B cell (primary cell): ENCODE measurements around the gene RNF207. TPM values are rescaled to one million over a fixed set of nuclear protein-coding genes. Genes with fewer than 3 reads are reported as not detected.

Experiments used
- ATAC-seq: fragments of 200-7000 bp; cut with Tn5 transposase; one replicate; pipeline ENCODE4 v1.10.0; 2021; ENCODE audit warnings: low read depth, mild to moderate bottlenecking, moderate number of reproducible peaks, moderate library complexity
- CTCF ChIA-PET: fragments of 350-600 bp; sonication (Branson Sonifier 250); formaldehyde crosslinking; loops from one replicate; lab custom pipeline; 2021; ENCODE audit warnings: antibody characterized with exemption, inconsistent platforms; lab: Charles Lee
- POLR2A ChIA-PET: fragments of 350-600 bp; sonication (Branson Sonifier 250); formaldehyde crosslinking; loops from one replicate; lab custom pipeline; 2021; ENCODE audit warnings: antibody characterized with exemption; lab: Charles Lee
- DNase-seq: peaks from one replicate; pipeline ENCODE4 v3.0.0; 2013
- H2AFZ ChIP-seq: 2 replicates; pipeline ENCODE4 v1.6.1; 2012; ENCODE audit warnings: mild to moderate bottlenecking, low read depth, low read length; ENCODE audit not compliant: insufficient read depth, poor library complexity, severe bottlenecking
- H3K27ac ChIP-seq, 2 donors: 1 replicate in 1 of 2; 2 replicates in 1 of 2; pipeline ENCODE4 v1.5.1; 2012 to 2013; ENCODE audit warnings: low read length in 2 of 2, mild to moderate bottlenecking in 2 of 2, moderate library complexity in 1 of 2
- H3K27me3 ChIP-seq, 4 experiments: fragments of 200-600 bp in 1 of 4; sonication (generic) in 1 of 4; replicated peaks in 1 of 4; 1 replicate in 2 of 4; 2 replicates in 2 of 4; pipeline versions ENCODE4 v1.6.1 to v1.7.0; 2013 to 2016; ENCODE audit warnings: low read length in 3 of 4, mild to moderate bottlenecking in 2 of 4, mixed read lengths in 1 of 4, moderate library complexity in 1 of 4; ENCODE audit not compliant: insufficient read depth in 4 of 4, control insufficient read depth in 3 of 4; ENCODE audit errors: control extremely low read depth in 1 of 4
- H3K36me3 ChIP-seq, 2 experiments: replicated peaks in 1 of 2; 1 replicate in 1 of 2; 2 replicates in 1 of 2; pipeline versions ENCODE4 v1.6.1 to v1.7.1; 2013; ENCODE audit warnings: low read length in 1 of 2; ENCODE audit not compliant: insufficient read depth in 2 of 2, control insufficient read depth in 1 of 2; ENCODE audit errors: control extremely low read depth in 1 of 2, extremely low read depth in 1 of 2
- H3K4me1 ChIP-seq, 2 donors: fragments of 200-600 bp in 1 of 2; sonication (generic) in 1 of 2; 1 replicate in 1 of 2; 2 replicates in 1 of 2; pipeline versions ENCODE4 v1.5.1 to v1.6.1; 2013 to 2017; ENCODE audit warnings: low read length in 2 of 2; ENCODE audit not compliant: control insufficient read depth in 2 of 2, insufficient read depth in 2 of 2
- H3K4me2 ChIP-seq: replicated peaks from 2 replicates; pipeline ENCODE3; 2012; ENCODE audit warnings: mild to moderate bottlenecking, low read depth, low read length; ENCODE audit not compliant: poor library complexity, severe bottlenecking
- H3K4me3 ChIP-seq, 5 experiments: fragments of 200-600 bp in 1 of 5; sonication (generic) in 1 of 5; 1 replicate in 3 of 5; 2 replicates in 2 of 5; pipeline versions ENCODE4 v1.5.1 to v1.7.0; 2011 to 2016; ENCODE audit warnings: low read length in 4 of 5, mild to moderate bottlenecking in 4 of 5, low read depth in 2 of 5, control low read depth in 1 of 5, moderate library complexity in 1 of 5; ENCODE audit not compliant: insufficient read depth in 1 of 5; ENCODE audit errors: control extremely low read depth in 1 of 5, extremely low read depth in 1 of 5
- H3K79me2 ChIP-seq: fragments of 200-600 bp; sonication (generic); one replicate; pipeline ENCODE4 v1.6.0; 2016; ENCODE audit warnings: low read length; ENCODE audit not compliant: control insufficient read depth, insufficient read depth
- H3K9ac ChIP-seq: fragments of 200-600 bp; sonication (generic); 2 replicates; pipeline ENCODE4 v1.6.1; 2017; ENCODE audit warnings: mild to moderate bottlenecking, low read length, moderate library complexity
- H3K9me3 ChIP-seq, 3 donors: one replicate each; pipeline versions ENCODE4 v1.6.1 to v1.7.1; 2013; ENCODE audit warnings: low read length in 2 of 3; ENCODE audit not compliant: control insufficient read depth in 2 of 3, insufficient read depth in 1 of 3; ENCODE audit errors: control extremely low read depth in 1 of 3
- H4K20me1 ChIP-seq: 2 replicates; pipeline ENCODE4 v1.6.0; 2012; ENCODE audit warnings: mild to moderate bottlenecking, low read length; ENCODE audit not compliant: insufficient read depth, control insufficient read depth, poor library complexity, severe bottlenecking
- H3K27ac Mint-ChIP-seq: one replicate; pipeline ENCODE4 v1.8.0; 2021; ENCODE audit warnings: mixed read lengths
- H3K27me3 Mint-ChIP-seq: one replicate; pipeline ENCODE4 v1.8.0; 2021; ENCODE audit warnings: mixed read lengths
- H3K4me1 Mint-ChIP-seq: one replicate; pipeline ENCODE4 v1.8.0; 2021; ENCODE audit warnings: mixed read lengths
- H3K4me3 Mint-ChIP-seq: one replicate; pipeline ENCODE4 v1.8.0; 2021; ENCODE audit warnings: mixed read lengths
- H3K9me3 Mint-ChIP-seq: one replicate; pipeline ENCODE4 v1.8.0; 2022; ENCODE audit warnings: mixed read lengths; ENCODE audit not compliant: insufficient read depth
- EZH2 ChIP-seq: IDR thresholded peaks from 2 replicates; pipeline ENCODE4 v1.6.1; 2012; ENCODE audit warnings: borderline replicate concordance, low read depth, mild to moderate bottlenecking, moderate library complexity, low read length; ENCODE audit not compliant: insufficient read depth, poor library complexity, severe bottlenecking
- WGBS: methylation state at CpG from one replicate; pipeline ENCODE4 v1.1.5; 2013; ENCODE audit warnings: missing lambda C conversion rate; ENCODE audit not compliant: insufficient coverage; 5-methylcytosine and 5-hydroxymethylcytosine counted together
- intact Hi-C: fragments of 100-400 bp; cut with micrococcal nuclease; formaldehyde crosslinking; loops from one replicate; pipeline ENCODE4 v1.10.0; 2022
- polyA plus RNA-seq: library from polyadenylated mRNA; depleted of rRNA; stranded (reverse); fragments of >200 nt; gene quantifications from 2 replicates; pipeline ENCODE4 v1.2.3, GENCODE V29; 2012
- total RNA-seq, 2 donors: library from RNA; stranded (reverse); fragments of 120-200 nt in 1 of 2; gene quantifications; 1 replicate in 1 of 2; 2 replicates in 1 of 2; pipeline versions ENCODE4 v1.2.3 to v1.2.4, GENCODE V29; 2013 to 2022
- TF ChIP-seq, protein P1 (sequence below): fragments of 200-600 bp; IDR thresholded peaks from one replicate; pipeline ENCODE4 v1.8.0; 2022; ENCODE audit warnings: antibody characterized with exemption, mild to moderate bottlenecking

RNF207 gene
- total and polyA plus RNA-seq, 2 donors (not counting 1 experiment from before 2014, with no cell fraction given): 1.5 to 6.8 TPM

DNA sequence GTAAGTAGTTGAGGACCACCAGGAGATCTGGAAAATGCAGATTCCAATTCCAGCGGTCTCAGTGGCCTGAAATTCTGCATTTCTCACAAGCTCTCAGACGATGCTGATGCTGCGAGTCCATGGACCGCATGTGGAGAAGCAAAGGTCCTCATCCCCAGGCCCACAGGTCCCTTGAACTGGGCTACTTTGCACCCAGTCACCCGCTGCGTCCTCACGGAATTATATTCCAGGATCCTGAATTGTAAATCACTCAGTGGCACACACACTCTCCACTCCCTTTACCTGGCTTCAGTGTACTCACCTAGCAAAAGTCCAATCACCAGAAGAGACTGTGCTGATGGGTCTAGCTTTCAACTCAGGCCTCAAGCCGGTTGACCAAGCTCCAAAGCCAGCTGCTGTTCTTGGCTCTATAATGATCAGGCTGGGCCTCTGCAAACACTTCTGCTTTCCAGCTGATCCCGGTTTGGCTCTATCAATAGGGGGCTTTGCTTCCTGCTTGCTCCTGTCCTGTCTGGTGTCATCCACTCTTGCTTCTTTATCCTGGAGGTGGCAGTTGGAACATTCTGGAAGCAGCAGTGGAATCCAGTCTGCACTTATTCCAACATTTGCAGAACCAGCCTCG is 5.6 kb upstream of the RNF207 start:
- POLR2A ChIA-PET: interaction anchor here (1.3 kb wide), 1 partner anchor 174 kb away, joined by 3 read pairs; no protein-coding TSS in a partner anchor
- H3K4me1 Mint-ChIP-seq: peaks cover 44% of the 10 kb centered on the region
- Histone ChIP-seq H2AFZ (peak overlapping the region; percentile 83), H3K4me1 (peaks cover 30 to 31% of the 10 kb centered on the region in 2 donors), H3K9ac (peak overlapping the region; percentile 93), H3K4me2 (peak overlapping the region; percentile 92), H4K20me1 (peaks cover 39% of the 10 kb centered on the region), H3K79me2 (peaks cover 61% of the 10 kb centered on the region), H3K4me3 (peak overlapping the region; percentile 75 to 99 (median 89)), H3K27me3 (peaks cover 0 to 11% (median 4%) of the 10 kb centered on the region in 4 experiments), H3K27ac (peak overlapping the region; percentile 39 to 83), H3K9me3 (peaks cover 0 to 6% (median 0%) of the 10 kb centered on the region in 3 donors), H3K36me3 (peaks cover 0 to 17% of the 10 kb centered on the region in 2 experiments)
- no peak for DNase-seq
- intact Hi-C loops: no loop called here
- H3K4me3 Mint-ChIP-seq: peak overlapping the region; percentile 90
- TF ChIP-seq, protein P1, sequence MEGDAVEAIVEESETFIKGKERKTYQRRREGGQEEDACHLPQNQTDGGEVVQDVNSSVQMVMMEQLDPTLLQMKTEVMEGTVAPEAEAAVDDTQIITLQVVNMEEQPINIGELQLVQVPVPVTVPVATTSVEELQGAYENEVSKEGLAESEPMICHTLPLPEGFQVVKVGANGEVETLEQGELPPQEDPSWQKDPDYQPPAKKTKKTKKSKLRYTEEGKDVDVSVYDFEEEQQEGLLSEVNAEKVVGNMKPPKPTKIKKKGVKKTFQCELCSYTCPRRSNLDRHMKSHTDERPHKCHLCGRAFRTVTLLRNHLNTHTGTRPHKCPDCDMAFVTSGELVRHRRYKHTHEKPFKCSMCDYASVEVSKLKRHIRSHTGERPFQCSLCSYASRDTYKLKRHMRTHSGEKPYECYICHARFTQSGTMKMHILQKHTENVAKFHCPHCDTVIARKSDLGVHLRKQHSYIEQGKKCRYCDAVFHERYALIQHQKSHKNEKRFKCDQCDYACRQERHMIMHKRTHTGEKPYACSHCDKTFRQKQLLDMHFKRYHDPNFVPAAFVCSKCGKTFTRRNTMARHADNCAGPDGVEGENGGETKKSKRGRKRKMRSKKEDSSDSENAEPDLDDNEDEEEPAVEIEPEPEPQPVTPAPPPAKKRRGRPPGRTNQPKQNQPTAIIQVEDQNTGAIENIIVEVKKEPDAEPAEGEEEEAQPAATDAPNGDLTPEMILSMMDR: no peak
- no peak for TF ChIP-seq EZH2
- H3K27me3 Mint-ChIP-seq: peaks cover 6% of the 10 kb centered on the region
- ATAC-seq: no peak
- peak overlapping the region; percentile 96 for H3K27ac Mint-ChIP-seq
- no peaks in the 10 kb centered on the region for H3K9me3 Mint-ChIP-seq
- CTCF ChIA-PET: interaction anchor here (1.0 to 1.6 kb wide), 2 partner anchors 15 to 35 kb away, joined by 4 to 6 read pairs; no protein-coding TSS in a partner anchor
- 90% methylated on average over 10 of the region's 10 CpGs for WGBS

DNA sequence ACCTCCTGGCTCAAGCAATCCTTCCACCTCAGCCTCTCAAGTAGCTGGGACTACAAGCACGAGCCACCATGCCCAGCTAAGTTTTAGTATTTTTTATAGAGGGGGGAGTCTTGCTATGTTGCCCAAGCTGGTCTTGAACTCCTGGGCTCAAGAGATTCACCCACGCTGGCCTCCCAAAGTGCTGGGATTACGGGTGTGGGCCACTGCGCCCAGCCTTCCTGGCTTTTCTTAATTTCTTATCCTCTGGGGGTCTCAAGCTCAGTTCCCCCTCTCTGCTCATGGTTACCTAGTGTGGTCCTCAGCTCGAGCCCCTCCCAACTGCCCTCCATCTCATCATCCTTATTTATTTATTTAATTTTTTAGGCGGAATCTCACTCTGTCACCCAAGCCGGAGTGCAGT is 3.7 kb upstream of the RNF207 start:
- H3K27me3 Mint-ChIP-seq: peaks cover 12% of the 10 kb centered on the region
- peaks cover 0 to 29% (median 14%) of the 10 kb centered on the region in 4 experiments for H3K27me3 ChIP-seq
- H3K4me2 ChIP-seq: no peak overlapping the region
- H3K9me3 Mint-ChIP-seq: no peaks in the 10 kb centered on the region
- 87% methylated on average over 6 of the region's 7 CpGs for whole genome bisulfite sequencing
- ATAC-seq (no peak), DNase-seq (no peak)
- H3K9ac ChIP-seq: no peak overlapping the region
- no peak overlapping the region for H3K27ac ChIP-seq
- H4K20me1 ChIP-seq: peaks cover 20% of the 10 kb centered on the region
- no peak overlapping the region for H3K4me3 ChIP-seq
- TF ChIP-seq EZH2: no peak
- TF ChIP-seq, protein P1: no peak
- peaks cover 0 to 4% of the 10 kb centered on the region in 2 experiments for H3K36me3 ChIP-seq
- peaks cover 39% of the 10 kb centered on the region for H3K4me1 Mint-ChIP-seq
- H3K4me3 Mint-ChIP-seq: no peak overlapping the region
- ChIA-PET CTCF (no interaction called here), POLR2A (interaction anchor here (0.6 kb wide), 1 partner anchor 17 kb away, joined by 4 read pairs; no protein-coding TSS in a partner anchor)
- peaks cover 45 to 47% of the 10 kb centered on the region in 2 donors for H3K4me1 ChIP-seq
- H3K79me2 ChIP-seq: peaks cover 44% of the 10 kb centered on the region
- H3K27ac Mint-ChIP-seq: no peak overlapping the region
- no peak overlapping the region for H2AFZ ChIP-seq
- intact Hi-C loops: no loop called here
- peaks cover 0 to 16% (median 0%) of the 10 kb centered on the region in 3 donors for H3K9me3 ChIP-seq
